Gastrocnemius medialis (tissue), 4 donors: Measurements from ENCODE around the gene DSTYK.

Experiments used
- CTCF ChIP-seq, 5 experiments: fragments of 450-650 bp in 3 of 5; fragments of 200-600 bp in 2 of 5; sonication (generic) in 2 of 5; IDR thresholded peaks in 4 of 5; conservative IDR thresholded peaks in 1 of 5; 1 replicate in 4 of 5; 2 replicates in 1 of 5; pipeline ENCODE4 v1.5.1; 2016 to 2019; ENCODE audit warnings: antibody characterized with exemption in 5 of 5, mild to moderate bottlenecking in 3 of 5, moderate library complexity in 3 of 5
- POLR2A ChIP-seq, 2 donors: fragments of 450-650 bp; IDR thresholded peaks; one replicate each; pipeline ENCODE4 v1.6.1; 2017; ENCODE audit warnings: antibody characterized with exemption in 2 of 2, mild to moderate bottlenecking in 2 of 2, moderate library complexity in 2 of 2

- TF ChIP-seq CTCF (IDR thresholded peaks at IDR 0.05 in 4 of 5, conservative IDR thresholded peaks at IDR 0.05 in 1 of 5), result no peak
- no peak for TF ChIP-seq POLR2A (IDR thresholded peaks at IDR 0.05)
Measured at GRCh38 chr1:205251576-205251975, 40.1 kb upstream of the DSTYK start.
